Sigmoid colon (tissue), 7 donors: ENCODE results near the gene OTUB1. TPM values are rescaled to one million over a fixed set of nuclear protein-coding genes. Genes with fewer than 3 reads are reported as not detected.
A peak's percentile ranks its signal among the peaks of the same experiment; 100 is the strongest.
"Not testable (repeated sequence)": the region's sequence is repeated elsewhere in the genome, so short reads cannot be mapped to it uniquely, and the experiment has no call there.

Source experiments
- DNase-seq: peaks from one replicate; pipeline ENCODE4 v3.0.0-alpha.2; 2019
- H3K27ac ChIP-seq, 4 donors: fragments of 200-600 bp; sonication (generic); one replicate each; pipeline ENCODE4 v1.5.1; 2016 to 2019; ENCODE audit warnings: mild to moderate bottlenecking in 1 of 4
- H3K27me3 ChIP-seq, 3 donors: fragments of 200-600 bp; sonication (generic); one replicate each; pipeline ENCODE4 v1.5.1; 2019; ENCODE audit warnings: mild to moderate bottlenecking in 1 of 3
- H3K36me3 ChIP-seq, 4 donors: fragments of 200-600 bp; sonication (generic); one replicate each; pipeline ENCODE4 v1.5.1; 2016 to 2019
- H3K4me1 ChIP-seq, 4 donors: fragments of 200-600 bp; sonication (generic); one replicate each; pipeline ENCODE4 v1.5.1; 2017 to 2019
- H3K4me3 ChIP-seq, 4 donors: fragments of 200-600 bp; sonication (generic); one replicate each; pipeline ENCODE4 v1.5.1; 2017 to 2019; ENCODE audit warnings: mild to moderate bottlenecking in 2 of 4, moderate library complexity in 1 of 4
- H3K9me3 ChIP-seq, 4 donors: fragments of 200-600 bp in 3 of 4; sonication (generic) in 3 of 4; one replicate each; pipeline versions ENCODE4 v1.5.1 to v1.6.1; 2013 to 2019
- EP300 ChIP-seq, 4 donors: sonication (generic); formaldehyde crosslinking; IDR thresholded peaks; one replicate each; pipeline ENCODE4 v1.6.1; 2017; ENCODE audit warnings: antibody characterized with exemption in 4 of 4
- POLR2A ChIP-seq, 2 donors: fragments of 450-650 bp; IDR thresholded peaks; one replicate each; pipeline ENCODE4 v1.6.1; 2016; ENCODE audit warnings: antibody characterized with exemption in 2 of 2, mild to moderate bottlenecking in 2 of 2, moderate library complexity in 2 of 2
- POLR2AphosphoS5 ChIP-seq, 4 donors: sonication (generic); formaldehyde crosslinking; IDR thresholded peaks; one replicate each; pipeline ENCODE4 v1.6.1; 2017; ENCODE audit warnings: antibody characterized with exemption in 4 of 4
- WGBS, 2 donors: extraction: QIAGEN DNeasy Blood & Tissue Kit; methylation state at CpG; one replicate each; pipeline ENCODE4 v1.1.7; 2013; 5-methylcytosine and 5-hydroxymethylcytosine counted together
- intact Hi-C: fragments of 100-400 bp; cut with DNase I; formaldehyde crosslinking; loops from one replicate; pipeline ENCODE4 v1.15.1; 2023
- polyA plus RNA-seq, 3 donors: library from polyadenylated mRNA; stranded (reverse); fragments of 200-250 nt; gene quantifications; one replicate each; pipeline ENCODE4 v1.2.3, GENCODE V29; 2013
- total RNA-seq, 4 donors: library from RNA; depleted of rRNA; stranded (reverse); fragments of >200 nt; gene quantifications; one replicate each; pipeline ENCODE4 v1.1.0, GENCODE V29; 2016
- TF ChIP-seq, protein P1 (sequence below), 4 experiments: fragments of 450-650 bp in 3 of 4; fragments of 200-600 bp in 1 of 4; IDR thresholded peaks; one replicate each; pipeline ENCODE4 v1.5.1; 2016 to 2019; ENCODE audit warnings: antibody characterized with exemption in 4 of 4, mild to moderate bottlenecking in 3 of 4, moderate library complexity in 2 of 4
- donor health status: healthy with polysubstance abuse.
- donor health status: Bipolar disorder and iron deficiency.
- donor health status: healthy.

The OTUB1 gene
- total and polyA plus RNA-seq, 7 donors: 44.8 to 96.4 (median 61.7) TPM

DNA sequence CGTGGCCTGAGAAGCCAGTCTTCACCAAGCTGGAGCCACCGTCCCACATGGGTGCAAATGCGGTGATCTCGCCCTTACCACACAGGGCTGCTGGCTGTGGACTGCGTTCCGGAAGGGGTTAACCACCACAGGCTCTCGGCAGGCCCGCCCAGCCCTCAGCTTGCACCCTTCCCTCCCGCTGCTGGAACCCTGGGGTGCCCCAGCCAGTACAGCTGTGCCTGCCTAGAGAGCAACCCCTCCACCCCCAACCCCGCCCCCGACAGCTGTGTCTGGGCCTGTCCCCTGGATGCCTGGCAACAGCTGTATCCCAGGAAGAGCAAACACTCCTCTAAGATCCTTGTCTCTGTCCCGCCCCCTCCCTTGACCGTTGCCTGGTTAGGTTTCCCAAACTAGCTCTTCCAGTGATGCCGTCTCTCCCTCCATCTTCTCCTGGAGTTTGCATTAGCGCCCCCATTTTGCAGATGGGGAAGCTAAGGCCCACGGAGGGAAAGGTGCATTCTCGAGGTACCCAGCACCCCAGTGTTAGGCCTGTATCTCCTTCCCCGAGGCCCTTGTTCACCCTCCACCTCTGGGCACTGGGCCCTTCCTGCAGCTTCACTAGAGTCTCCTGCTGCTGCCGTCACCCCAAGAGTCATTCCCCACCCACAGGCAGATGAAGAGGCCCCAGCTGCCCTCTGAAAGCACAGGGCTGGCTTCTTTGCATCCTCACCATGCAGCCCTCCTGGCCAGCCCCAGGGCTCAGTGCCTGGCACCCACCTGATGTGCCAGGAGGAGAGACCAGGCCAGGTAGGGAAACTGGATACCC is 24.4 kb upstream of the OTUB1 start:
- no peaks in the 10 kb centered on the region for H3K36me3 ChIP-seq
- no peak overlapping the region for H3K4me3 ChIP-seq
- WGBS, 2 donors: 38 to 56% methylated on average over 19 of the region's 19 CpGs
- H3K27ac ChIP-seq: no peak overlapping the region
- intact Hi-C loops: no loop called here
- TF ChIP-seq POLR2AphosphoS5 (IDR thresholded peaks at IDR 0.05): no peak
- TF ChIP-seq, protein P1, sequence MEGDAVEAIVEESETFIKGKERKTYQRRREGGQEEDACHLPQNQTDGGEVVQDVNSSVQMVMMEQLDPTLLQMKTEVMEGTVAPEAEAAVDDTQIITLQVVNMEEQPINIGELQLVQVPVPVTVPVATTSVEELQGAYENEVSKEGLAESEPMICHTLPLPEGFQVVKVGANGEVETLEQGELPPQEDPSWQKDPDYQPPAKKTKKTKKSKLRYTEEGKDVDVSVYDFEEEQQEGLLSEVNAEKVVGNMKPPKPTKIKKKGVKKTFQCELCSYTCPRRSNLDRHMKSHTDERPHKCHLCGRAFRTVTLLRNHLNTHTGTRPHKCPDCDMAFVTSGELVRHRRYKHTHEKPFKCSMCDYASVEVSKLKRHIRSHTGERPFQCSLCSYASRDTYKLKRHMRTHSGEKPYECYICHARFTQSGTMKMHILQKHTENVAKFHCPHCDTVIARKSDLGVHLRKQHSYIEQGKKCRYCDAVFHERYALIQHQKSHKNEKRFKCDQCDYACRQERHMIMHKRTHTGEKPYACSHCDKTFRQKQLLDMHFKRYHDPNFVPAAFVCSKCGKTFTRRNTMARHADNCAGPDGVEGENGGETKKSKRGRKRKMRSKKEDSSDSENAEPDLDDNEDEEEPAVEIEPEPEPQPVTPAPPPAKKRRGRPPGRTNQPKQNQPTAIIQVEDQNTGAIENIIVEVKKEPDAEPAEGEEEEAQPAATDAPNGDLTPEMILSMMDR (IDR thresholded peaks at IDR 0.05): no peak
- no peak for TF ChIP-seq POLR2A (IDR thresholded peaks at IDR 0.05)
- TF ChIP-seq EP300 (IDR thresholded peaks at IDR 0.05): no peak
- peaks cover 0 to 4% (median 0%) of the 10 kb centered on the region in 4 donors for H3K4me1 ChIP-seq
- peak; percentile 69 for DNase-seq
- H3K9me3 ChIP-seq: no peaks in the 10 kb centered on the region
- H3K27me3 ChIP-seq: peaks cover 0 to 7% (median 0%) of the 10 kb centered on the region in 3 donors

DNA sequence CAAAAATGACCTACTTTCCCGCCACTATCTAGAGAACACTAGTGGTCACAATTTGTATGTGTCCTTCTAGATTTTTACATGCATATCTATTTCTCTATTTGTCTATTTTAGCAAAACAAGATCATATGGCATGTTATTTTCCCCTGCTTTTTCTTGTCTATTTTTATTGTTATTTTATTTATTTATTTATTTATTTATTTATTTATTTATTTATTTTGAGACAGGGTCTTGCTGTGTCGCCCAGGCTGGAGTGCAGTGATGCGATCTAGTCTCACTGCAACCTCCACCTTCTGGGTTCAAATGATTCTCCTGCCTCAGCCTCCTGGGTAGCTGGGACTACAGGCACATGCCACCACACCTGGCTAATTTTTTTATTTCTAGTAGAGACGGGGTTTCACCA is 22.3 kb upstream of the OTUB1 start:
- H3K27me3 ChIP-seq, intact Hi-C loops, H3K27ac ChIP-seq, H3K36me3 ChIP-seq, DNase-seq, H3K4me1 ChIP-seq, H3K9me3 ChIP-seq, H3K4me3 ChIP-seq: not testable (repeated sequence)
- 94 to 95% methylated on average over 4 of the region's 4 CpGs for WGBS, 2 donors

DNA sequence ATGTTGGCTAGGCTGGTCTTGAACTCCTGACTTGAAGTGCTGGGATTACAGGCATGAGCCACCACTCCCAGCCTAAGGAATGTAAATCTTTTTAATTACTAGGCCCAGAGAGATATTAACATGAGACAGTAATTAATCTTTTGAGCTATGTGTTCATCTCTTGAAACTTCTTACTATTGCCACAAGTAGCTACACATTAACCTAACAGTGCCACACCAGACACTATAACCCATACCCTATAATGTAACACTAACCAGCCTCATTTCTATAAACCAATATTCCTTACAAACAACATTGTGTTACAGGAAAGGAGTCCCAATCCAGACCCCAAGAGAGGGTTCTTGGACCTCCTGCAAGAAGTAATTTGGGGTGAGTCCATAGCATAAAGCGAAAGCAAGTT is 19.8 kb upstream of the OTUB1 start:
- Histone ChIP-seq H3K27ac (no peak overlapping the region), H3K9me3 (no peaks in the 10 kb centered on the region), H3K4me3 (no peak overlapping the region), H3K4me1 (peaks cover 0 to 3% (median 0%) of the 10 kb centered on the region in 4 donors), H3K27me3 (peaks cover 0 to 9% (median 0%) of the 10 kb centered on the region in 3 donors), H3K36me3 (no peaks in the 10 kb centered on the region)
- intact Hi-C loops: no loop called here
- TF ChIP-seq POLR2AphosphoS5 (IDR thresholded peaks at IDR 0.05) (no peak), EP300 (IDR thresholded peaks at IDR 0.05) (no peak)
- DNase-seq: no peak
- 97 to 100% methylated on average over 1 of the region's 1 CpG for WGBS, 2 donors

DNA sequence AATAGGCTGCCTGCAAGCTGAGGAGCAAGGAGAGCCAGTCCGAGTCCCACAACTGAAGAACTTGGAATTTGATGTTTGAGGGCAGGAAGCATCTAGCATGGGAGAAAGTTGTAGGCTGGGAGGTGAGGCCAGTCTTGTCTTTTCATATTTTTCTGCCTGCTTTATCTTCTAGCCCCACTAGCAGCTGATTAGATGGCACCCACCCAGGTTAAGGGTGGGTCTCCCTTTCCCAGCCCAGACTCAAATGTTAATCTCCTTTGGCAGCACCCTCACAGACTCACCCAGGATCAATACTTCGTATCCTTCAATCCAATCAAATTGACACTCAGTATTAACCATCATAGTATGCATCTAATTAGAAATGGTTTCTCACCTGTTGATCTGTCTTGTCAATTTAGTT is 16.8 kb upstream of the OTUB1 start:
- peaks cover 0 to 5% (median 0%) of the 10 kb centered on the region in 3 donors for H3K27me3 ChIP-seq
- no peak overlapping the region for H3K4me3 ChIP-seq
- 89 to 90% methylated on average over 2 of the region's 2 CpGs for WGBS, 2 donors
- no peaks in the 10 kb centered on the region for H3K36me3 ChIP-seq
- intact Hi-C loops: no loop called here
- H3K27ac ChIP-seq: no peak overlapping the region
- DNase-seq: no peak
- TF ChIP-seq POLR2AphosphoS5 (IDR thresholded peaks at IDR 0.05) (no peak), POLR2A (IDR thresholded peaks at IDR 0.05) (no peak), EP300 (IDR thresholded peaks at IDR 0.05) (no peak)
- TF ChIP-seq, protein P1 (IDR thresholded peaks at IDR 0.05): no peak
- H3K9me3 ChIP-seq: no peaks in the 10 kb centered on the region
- H3K4me1 ChIP-seq: peaks cover 0 to 3% (median 0%) of the 10 kb centered on the region in 4 donors

DNA sequence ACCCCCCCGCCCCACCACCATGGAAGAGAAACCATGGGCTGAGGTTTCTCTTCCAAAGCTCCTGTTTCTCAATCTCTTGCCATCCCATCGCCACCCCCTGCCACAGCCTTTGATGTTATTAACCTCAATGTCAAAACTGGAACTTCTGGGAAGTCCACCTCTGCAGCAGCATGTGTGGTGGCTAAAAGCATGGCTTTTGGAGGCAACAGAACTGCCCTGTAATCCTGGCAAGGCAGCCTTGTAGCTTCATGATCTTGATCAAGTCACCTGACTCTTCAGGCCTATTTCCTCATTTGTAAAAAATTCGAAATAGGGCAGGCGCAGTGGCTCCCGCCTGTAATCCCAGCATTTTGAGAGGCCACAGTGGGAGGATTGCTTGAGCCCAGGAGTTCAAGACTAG is 15.3 kb upstream of the OTUB1 start:
- H3K27ac ChIP-seq: no peak overlapping the region
- no peaks in the 10 kb centered on the region for H3K9me3 ChIP-seq
- WGBS, 2 donors: 79 to 86% methylated on average over 5 of the region's 5 CpGs
- H3K27me3 ChIP-seq: peaks cover 0 to 5% (median 0%) of the 10 kb centered on the region in 3 donors
- H3K36me3 ChIP-seq: no peaks in the 10 kb centered on the region
- peaks cover 0 to 13% (median 9%) of the 10 kb centered on the region in 4 donors for H3K4me1 ChIP-seq
- no peak overlapping the region for H3K4me3 ChIP-seq
- no peak for TF ChIP-seq POLR2AphosphoS5 (IDR thresholded peaks at IDR 0.05)
- TF ChIP-seq EP300 (IDR thresholded peaks at IDR 0.05): no peak
- no peak for TF ChIP-seq POLR2A (IDR thresholded peaks at IDR 0.05)
- TF ChIP-seq, protein P1 (IDR thresholded peaks at IDR 0.05): no peak
- DNase-seq: no peak
- intact Hi-C loops: loop anchor here (2.0 kb wide), 1 partner anchor 18 kb away; no protein-coding TSS in a partner anchor

DNA sequence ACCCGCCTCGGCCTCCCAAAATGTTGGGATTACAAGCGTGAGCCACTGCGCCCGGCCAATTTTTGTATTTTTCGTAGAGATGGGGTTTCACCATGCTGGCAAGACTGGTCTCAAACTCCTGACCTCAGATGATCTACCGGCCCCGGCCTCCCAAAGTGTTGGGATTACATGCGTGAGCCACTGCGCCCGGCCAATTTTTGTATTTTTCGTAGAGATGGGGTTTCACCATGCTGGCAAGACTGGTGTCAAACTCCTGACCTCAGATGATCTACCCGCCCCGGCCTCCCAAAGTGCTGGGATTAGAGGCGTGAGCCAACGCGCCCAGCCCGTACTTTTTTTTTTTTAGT is 12.4 kb upstream of the OTUB1 start:
- H3K27me3 ChIP-seq, H3K9me3 ChIP-seq, DNase-seq, intact Hi-C loops, H3K27ac ChIP-seq, H3K36me3 ChIP-seq, H3K4me3 ChIP-seq: not testable (repeated sequence)
- 59 to 68% methylated on average over 18 of the region's 18 CpGs for WGBS, 2 donors
- peaks cover 0 to 27% (median 24%) of the 10 kb centered on the region in 4 donors for H3K4me1 ChIP-seq
